ENCODE results near the gene VAV1.

VAV1 gene

GRCh38 chr19:6737284-6737872 lies 35.1 kb upstream of the VAV1 start, which contains the start of gene GPR108:
Gene GPR108 (minus strand): TSS chr19:6737580. CDS start chr19:6737576, 4 bp downstream.
- Histone ChIP-seq H3K4me3 (ENCODE audit: low read depth in 1 of 5, low read length in 5 of 5) (peak within 1 kb of the TSS; percentile 77 to 88 (median 87)), H3K9ac (ENCODE audit: low read length in 5 of 5) (peak within 1 kb of the TSS; percentile 56 to 88 (median 75)), H3K4me1 (ENCODE audit: control insufficient read depth in 5 of 5, insufficient read depth in 5 of 5, low read length in 5 of 5) (peaks cover 12 to 60% (median 45%) of the 10 kb centered on the region in 5 donors), H3K27ac (ENCODE audit: low read depth, low read length) (peak within 1 kb of the TSS; percentile 97), H3K27me3 (ENCODE audit: control insufficient read depth in 5 of 5, insufficient read depth in 4 of 5, low read length in 5 of 5) (no peaks in the 10 kb centered on the region), H3K9me3 (ENCODE audit: control insufficient read depth in 5 of 5, low read length in 5 of 5) (no peaks in the 10 kb centered on the region), H3K36me3 (ENCODE audit: control insufficient read depth in 5 of 5, insufficient read depth in 5 of 5, low read length in 5 of 5) (peaks cover 0 to 17% (median 16%) of the 10 kb centered on the region in 5 donors)

GRCh38 chr19:6737873-6738786 lies 34.4 kb upstream of the VAV1 start:
- Histone ChIP-seq H3K9ac (ENCODE audit: low read length in 5 of 5) (peak overlapping the region; percentile 48 to 79 (median 56)), H3K27me3 (ENCODE audit: control insufficient read depth in 5 of 5, insufficient read depth in 4 of 5, low read length in 5 of 5) (no peaks in the 10 kb centered on the region), H3K4me3 (ENCODE audit: low read depth in 1 of 5, low read length in 5 of 5) (peak overlapping the region; percentile 43 to 69 (median 61)), H3K4me1 (ENCODE audit: control insufficient read depth in 5 of 5, insufficient read depth in 5 of 5, low read length in 5 of 5) (peaks cover 12 to 67% (median 52%) of the 10 kb centered on the region in 5 donors), H3K9me3 (ENCODE audit: control insufficient read depth in 5 of 5, low read length in 5 of 5) (no peaks in the 10 kb centered on the region), H3K36me3 (ENCODE audit: control insufficient read depth in 5 of 5, insufficient read depth in 5 of 5, low read length in 5 of 5) (peaks cover 0 to 15% (median 12%) of the 10 kb centered on the region in 5 donors), H3K27ac (ENCODE audit: low read depth, low read length) (peak overlapping the region; percentile 97)

GRCh38 chr19:6738787-6739389 lies 33.6 kb upstream of the VAV1 start:
- Histone ChIP-seq H3K27ac (ENCODE audit: low read depth, low read length) (peak overlapping the region; percentile 97), H3K4me3 (ENCODE audit: low read depth in 1 of 5, low read length in 5 of 5) (peak overlapping the region; percentile 43 to 69 (median 61)), H3K9me3 (ENCODE audit: control insufficient read depth in 5 of 5, low read length in 5 of 5) (no peaks in the 10 kb centered on the region), H3K4me1 (ENCODE audit: control insufficient read depth in 5 of 5, insufficient read depth in 5 of 5, low read length in 5 of 5) (peaks cover 12 to 72% (median 58%) of the 10 kb centered on the region in 5 donors), H3K27me3 (ENCODE audit: control insufficient read depth in 5 of 5, insufficient read depth in 4 of 5, low read length in 5 of 5) (no peaks in the 10 kb centered on the region), H3K9ac (ENCODE audit: low read length in 5 of 5) (peak overlapping the region; percentile 7 to 79 (median 62)), H3K36me3 (ENCODE audit: control insufficient read depth in 5 of 5, insufficient read depth in 5 of 5, low read length in 5 of 5) (peaks cover 0 to 15% (median 13%) of the 10 kb centered on the region in 5 donors)

- Histone ChIP-seq H3K4me3 (ENCODE audit: low read depth in 1 of 5, low read length in 5 of 5) (peak within 1 kb of the TSS; percentile 83 to 93 (median 88)), H3K27ac (ENCODE audit: low read depth, low read length) (peak within 1 kb of the TSS; percentile 97), H3K9me3 (ENCODE audit: control insufficient read depth in 5 of 5, low read length in 5 of 5) (no peaks in the 10 kb centered on the region), H3K9ac (ENCODE audit: low read length in 5 of 5) (peak within 1 kb of the TSS; percentile 73 to 98 (median 94)), H3K4me1 (ENCODE audit: control insufficient read depth in 5 of 5, insufficient read depth in 5 of 5, low read length in 5 of 5) (peaks cover 12 to 78% (median 63%) of the 10 kb centered on the region in 5 donors), H3K27me3 (ENCODE audit: control insufficient read depth in 5 of 5, insufficient read depth in 4 of 5, low read length in 5 of 5) (no peaks in the 10 kb centered on the region), H3K36me3 (ENCODE audit: control insufficient read depth in 5 of 5, insufficient read depth in 5 of 5, low read length in 5 of 5) (peaks cover 0 to 18% (median 14%) of the 10 kb centered on the region in 5 donors)
Measured at GRCh38 chr19:6739390-6739882, 33.1 kb upstream of the VAV1 start, which contains the start of gene TRIP10. Gene TRIP10 (plus strand): TSS chr19:6739680. CDS start chr19:6739762, 82 bp downstream.

- Histone ChIP-seq H3K4me3 (ENCODE audit: low read depth in 1 of 5, low read length in 5 of 5) (peak overlapping the region; percentile 83 to 93 (median 88)), H3K27me3 (ENCODE audit: control insufficient read depth in 5 of 5, insufficient read depth in 4 of 5, low read length in 5 of 5) (no peaks in the 10 kb centered on the region), H3K27ac (ENCODE audit: low read depth, low read length) (peak overlapping the region; percentile 90), H3K9me3 (ENCODE audit: control insufficient read depth in 5 of 5, low read length in 5 of 5) (no peaks in the 10 kb centered on the region), H3K36me3 (ENCODE audit: control insufficient read depth in 5 of 5, insufficient read depth in 5 of 5, low read length in 5 of 5) (peaks cover 0 to 23% (median 15%) of the 10 kb centered on the region in 5 donors), H3K4me1 (ENCODE audit: control insufficient read depth in 5 of 5, insufficient read depth in 5 of 5, low read length in 5 of 5) (peaks cover 18 to 84% (median 68%) of the 10 kb centered on the region in 5 donors), H3K9ac (ENCODE audit: low read length in 5 of 5) (peak overlapping the region; percentile 73 to 98 (median 94))
Measured at GRCh38 chr19:6739883-6740588, 32.5 kb upstream of the VAV1 start.

GRCh38 chr19:6740589-6741343 lies 31.7 kb upstream of the VAV1 start:
- Histone ChIP-seq H3K4me1 (ENCODE audit: control insufficient read depth in 5 of 5, insufficient read depth in 5 of 5, low read length in 5 of 5) (peaks cover 23 to 85% (median 74%) of the 10 kb centered on the region in 5 donors), H3K9me3 (ENCODE audit: control insufficient read depth in 5 of 5, low read length in 5 of 5) (no peaks in the 10 kb centered on the region), H3K27me3 (ENCODE audit: control insufficient read depth in 5 of 5, insufficient read depth in 4 of 5, low read length in 5 of 5) (no peaks in the 10 kb centered on the region), H3K36me3 (ENCODE audit: control insufficient read depth in 5 of 5, insufficient read depth in 5 of 5, low read length in 5 of 5) (peaks cover 0 to 30% (median 16%) of the 10 kb centered on the region in 5 donors), H3K4me3 (ENCODE audit: low read depth in 1 of 5, low read length in 5 of 5) (peak overlapping the region; percentile 83 to 93 (median 88)), H3K27ac (ENCODE audit: low read depth, low read length) (peak overlapping the region; percentile 90), H3K9ac (ENCODE audit: low read length in 5 of 5) (peak overlapping the region; percentile 73 to 98 (median 94))

GRCh38 chr19:6743066-6743465 lies 29.4 kb upstream of the VAV1 start:
- Histone ChIP-seq H3K4me1 (ENCODE audit: control insufficient read depth in 5 of 5, insufficient read depth in 5 of 5, low read length in 5 of 5) (peaks cover 19 to 73% (median 66%) of the 10 kb centered on the region in 5 donors), H3K4me3 (ENCODE audit: low read depth in 1 of 5, low read length in 5 of 5) (peak overlapping the region in 2 of 5 donors; percentile 17 to 40), H3K36me3 (ENCODE audit: control insufficient read depth in 5 of 5, insufficient read depth in 5 of 5, low read length in 5 of 5) (peaks cover 0 to 47% (median 31%) of the 10 kb centered on the region in 5 donors), H3K27ac (ENCODE audit: low read depth, low read length) (peak overlapping the region; percentile 95), H3K9ac (ENCODE audit: low read length in 5 of 5) (no peak overlapping the region), H3K27me3 (ENCODE audit: control insufficient read depth in 5 of 5, insufficient read depth in 4 of 5, low read length in 5 of 5) (no peaks in the 10 kb centered on the region), H3K9me3 (ENCODE audit: control insufficient read depth in 5 of 5, low read length in 5 of 5) (no peaks in the 10 kb centered on the region)

- peak overlapping the region; percentile 95 for H3K27ac ChIP-seq (ENCODE audit: low read depth, low read length)
- H3K9me3 ChIP-seq (ENCODE audit: control insufficient read depth in 5 of 5, low read length in 5 of 5) = no peaks in the 10 kb centered on the region
- no peaks in the 10 kb centered on the region for H3K27me3 ChIP-seq (ENCODE audit: control insufficient read depth in 5 of 5, insufficient read depth in 4 of 5, low read length in 5 of 5)
- peak overlapping the region in 2 of 5 donors; percentile 25 to 68 for H3K9ac ChIP-seq (ENCODE audit: low read length in 5 of 5)
- peaks cover 0 to 50% (median 32%) of the 10 kb centered on the region in 5 donors for H3K36me3 ChIP-seq (ENCODE audit: control insufficient read depth in 5 of 5, insufficient read depth in 5 of 5, low read length in 5 of 5)
- H3K4me3 ChIP-seq (ENCODE audit: low read depth in 1 of 5, low read length in 5 of 5) = peak overlapping the region in 4 of 5 donors; percentile 14 to 46 (median 35)
- H3K4me1 ChIP-seq (ENCODE audit: control insufficient read depth in 5 of 5, insufficient read depth in 5 of 5, low read length in 5 of 5) = peaks cover 17 to 71% (median 66%) of the 10 kb centered on the region in 5 donors
Measured at GRCh38 chr19:6743714-6744380, 28.7 kb upstream of the VAV1 start.

Measured in subcutaneous abdominal adipose tissue (tissue), 5 donors.